Measurements from ENCODE around the gene ZSCAN2. TPM values are rescaled to one million over a fixed set of nuclear protein-coding genes. Genes with fewer than 3 reads are reported as not detected.

The ZSCAN2 gene
- total RNA-seq, 5 donors from 2014 or later (not counting 1 experiment from before 2014, with no cell fraction given), result 7.6 to 15.5 (median 12.5) TPM

- Mint-ChIP-seq H3K4me3 (no peak overlapping the region), H3K9me3 (peaks cover 10 to 12% (median 10%) of the 10 kb centered on the region in 3 donors), H3K36me3 (peaks cover 42% of the 10 kb centered on the region), H3K27ac (peak overlapping the region in 1 of 2 donors; percentile 9), H3K27me3 (no peaks in the 10 kb centered on the region), H3K4me1 (peaks cover 0 to 2% (median 0%) of the 10 kb centered on the region in 3 donors)
- 100% methylated on average over 1 of the region's 2 CpGs for WGBS (ENCODE audit: insufficient coverage)
- peaks cover 0 to under 1% of the 10 kb centered on the region in 2 experiments for H3K4me1 ChIP-seq (ENCODE audit: control insufficient read depth in 1 of 2, extremely low read depth in 1 of 2, insufficient read depth in 2 of 2, low read length in 2 of 2)
- CTCF ChIA-PET, result interaction anchor here in 1 of 2 donors (0.5 kb wide), 1 partner anchor 879 kb away, joined by 3 read pairs; no protein-coding TSS in a partner anchor
- ATAC-seq (replicated peaks in 1 of 4) (no peak), DNase-seq (no peak)
- no peak overlapping the region for H3K27ac ChIP-seq (ENCODE audit: low read length)
- no peak overlapping the region for H3K4me3 ChIP-seq (ENCODE audit: control insufficient read depth in 1 of 2, extremely low read depth in 1 of 2, low read length in 1 of 2)
- POLR2A ChIA-PET, result interaction anchor here (0.6 to 0.7 kb wide), 3 partner anchors 17 to 671 kb away, joined by 3 to 7 read pairs (median 3); no protein-coding TSS in a partner anchor
- H3K27me3 ChIP-seq (replicated peaks in 1 of 2; ENCODE audit: control insufficient read depth in 2 of 2, extremely low read depth in 1 of 2, insufficient read depth in 2 of 2, low read length in 1 of 2), result no peaks in the 10 kb centered on the region
- H3K9me3 ChIP-seq, result peaks cover 7% of the 10 kb centered on the region
- peaks cover 16 to 29% of the 10 kb centered on the region in 2 donors for H3K36me3 ChIP-seq (ENCODE audit: control insufficient read depth in 2 of 2, extremely low read depth in 1 of 2, insufficient read depth in 1 of 2, low read length in 1 of 2)
These were observed 24.3 kb downstream of the ZSCAN2 start for GRCh38 chr15:84625123-84625522.

- H3K4me3 ChIP-seq (ENCODE audit: control insufficient read depth in 1 of 2, extremely low read depth in 1 of 2, low read length in 1 of 2), result no peak overlapping the region
- peaks cover 10 to 29% of the 10 kb centered on the region in 2 experiments for H3K4me1 ChIP-seq (ENCODE audit: control insufficient read depth in 1 of 2, extremely low read depth in 1 of 2, insufficient read depth in 2 of 2, low read length in 2 of 2)
- ChIA-PET POLR2A (interaction anchor here (0.6 kb wide), 2 partner anchors 25 to 393 kb away, joined by 5 read pairs; partner anchors contain the start of gene WDR73 (in 1 of the 2)), CTCF (interaction anchor here (0.6 to 0.7 kb wide), 2 partner anchors 48 to 351 kb away, joined by 3 to 9 read pairs; no protein-coding TSS in a partner anchor)
- no peak overlapping the region for H3K27ac ChIP-seq (ENCODE audit: low read length)
- Mint-ChIP-seq H3K27ac (no peak overlapping the region), H3K9me3 (no peaks in the 10 kb centered on the region), H3K27me3 (no peaks in the 10 kb centered on the region), H3K36me3 (peaks cover 10% of the 10 kb centered on the region), H3K4me1 (peaks cover 18 to 26% (median 23%) of the 10 kb centered on the region in 3 donors), H3K4me3 (no peak overlapping the region)
- ATAC-seq (replicated peaks in 1 of 4) (no peak), DNase-seq (no peak)
- no peaks in the 10 kb centered on the region for H3K36me3 ChIP-seq (ENCODE audit: control insufficient read depth in 2 of 2, extremely low read depth in 1 of 2, insufficient read depth in 1 of 2, low read length in 1 of 2)
- WGBS (ENCODE audit: insufficient coverage), result no CpG with 5 or more reads among the region's 9 CpGs
- H3K9me3 ChIP-seq, result no peaks in the 10 kb centered on the region
- no peaks in the 10 kb centered on the region for H3K27me3 ChIP-seq (replicated peaks in 1 of 2; ENCODE audit: control insufficient read depth in 2 of 2, extremely low read depth in 1 of 2, insufficient read depth in 2 of 2, low read length in 1 of 2)
These were observed 28.2 kb downstream of the ZSCAN2 start for GRCh38 chr15:84629033-84629432.

GRCh38 chr15:84631706-84632272, 31.0 kb downstream of the ZSCAN2 start:
- Histone ChIP-seq H3K36me3 (ENCODE audit: control insufficient read depth in 2 of 2, extremely low read depth in 1 of 2, insufficient read depth in 1 of 2, low read length in 1 of 2) (peaks cover 0 to 2% of the 10 kb centered on the region in 2 donors), H3K4me1 (ENCODE audit: control insufficient read depth in 1 of 2, extremely low read depth in 1 of 2, insufficient read depth in 2 of 2, low read length in 2 of 2) (peaks cover 26 to 40% of the 10 kb centered on the region in 2 experiments), H3K9me3 (no peaks in the 10 kb centered on the region), H3K4me3 (ENCODE audit: control insufficient read depth in 1 of 2, extremely low read depth in 1 of 2, low read length in 1 of 2) (peak overlapping the region; percentile 76 to 88), H3K27ac (ENCODE audit: low read length) (peak overlapping the region; percentile 80), H3K27me3 (replicated peaks in 1 of 2; ENCODE audit: control insufficient read depth in 2 of 2, extremely low read depth in 1 of 2, insufficient read depth in 2 of 2, low read length in 1 of 2) (no peaks in the 10 kb centered on the region)
- H3K36me3 Mint-ChIP-seq, result peaks cover 5% of the 10 kb centered on the region
- WGBS (ENCODE audit: insufficient coverage), result 43% methylated on average over 6 of the region's 7 CpGs
- H3K27ac Mint-ChIP-seq, result peak overlapping the region; percentile 94 to 97
- DNase-seq (peak in 2 of 35 experiments; percentile 3 to 6), ATAC-seq (replicated peaks in 1 of 4) (no peak)
- H3K4me3 Mint-ChIP-seq, result peak overlapping the region; percentile 86 to 95 (median 95)
- ChIA-PET CTCF (interaction anchor here (0.7 to 1.8 kb wide), 5 partner anchors 22 to 44 kb away, joined by 3 to 8 read pairs (median 3); partner anchors contain the start of gene WDR73 (in 1 of the 2)), POLR2A (interaction anchor here in 1 of 2 donors (0.8 to 1.4 kb wide), 2 partner anchors 22 to 32 kb away, joined by 3 to 4 read pairs; partner anchors contain the start of gene WDR73)
- peaks cover 41 to 47% (median 44%) of the 10 kb centered on the region in 3 donors for H3K4me1 Mint-ChIP-seq
- no peaks in the 10 kb centered on the region for H3K9me3 Mint-ChIP-seq
- no peaks in the 10 kb centered on the region for H3K27me3 Mint-ChIP-seq

- Histone ChIP-seq H3K36me3 (ENCODE audit: control insufficient read depth in 2 of 2, extremely low read depth in 1 of 2, insufficient read depth in 1 of 2, low read length in 1 of 2) (peaks cover 0 to 14% of the 10 kb centered on the region in 2 donors), H3K27ac (ENCODE audit: low read length) (peak overlapping the region; percentile 80), H3K27me3 (replicated peaks in 1 of 2; ENCODE audit: control insufficient read depth in 2 of 2, extremely low read depth in 1 of 2, insufficient read depth in 2 of 2, low read length in 1 of 2) (no peaks in the 10 kb centered on the region), H3K9me3 (no peaks in the 10 kb centered on the region), H3K4me1 (ENCODE audit: control insufficient read depth in 1 of 2, extremely low read depth in 1 of 2, insufficient read depth in 2 of 2, low read length in 2 of 2) (peaks cover 26 to 40% of the 10 kb centered on the region in 2 experiments), H3K4me3 (ENCODE audit: control insufficient read depth in 1 of 2, extremely low read depth in 1 of 2, low read length in 1 of 2) (peak overlapping the region; percentile 58 to 76)
- peaks cover 48 to 52% (median 49%) of the 10 kb centered on the region in 3 donors for H3K4me1 Mint-ChIP-seq
- ChIA-PET CTCF (interaction anchor here in 1 of 2 donors (0.5 to 1.7 kb wide), 4 partner anchors 25 to 63 kb away, joined by 3 to 6 read pairs (median 4); partner anchors contain the start of gene NMB), POLR2A (interaction anchor here (0.6 to 1.1 kb wide), 3 partner anchors 8 to 676 kb away, joined by 3 to 5 read pairs (median 3); partner anchors contain the start of gene WDR73 (in 1 of the 2))
- H3K27ac Mint-ChIP-seq, result peak overlapping the region; percentile 97
- peak; percentile 57 to 67 (median 62) for ATAC-seq (replicated peaks in 1 of 4)
- WGBS (ENCODE audit: insufficient coverage), result under 1% methylated on average over 105 of the region's 105 CpGs
- DNase-seq, result peak; percentile 18 to 77 (median 52)
- peaks cover 10% of the 10 kb centered on the region for H3K36me3 Mint-ChIP-seq
- no peaks in the 10 kb centered on the region for H3K27me3 Mint-ChIP-seq
- H3K4me3 Mint-ChIP-seq, result peak overlapping the region; percentile 88 to 96 (median 95)
- H3K9me3 Mint-ChIP-seq, result no peaks in the 10 kb centered on the region
These were observed 32.8 kb downstream of the ZSCAN2 start for GRCh38 chr15:84633311-84634227.

- Histone ChIP-seq H3K9me3 (no peaks in the 10 kb centered on the region), H3K36me3 (ENCODE audit: control insufficient read depth in 2 of 2, extremely low read depth in 1 of 2, insufficient read depth in 1 of 2, low read length in 1 of 2) (peaks cover 1 to 20% of the 10 kb centered on the region in 2 donors), H3K27me3 (replicated peaks in 1 of 2; ENCODE audit: control insufficient read depth in 2 of 2, extremely low read depth in 1 of 2, insufficient read depth in 2 of 2, low read length in 1 of 2) (no peaks in the 10 kb centered on the region), H3K4me1 (ENCODE audit: control insufficient read depth in 1 of 2, extremely low read depth in 1 of 2, insufficient read depth in 2 of 2, low read length in 2 of 2) (peaks cover 26 to 40% of the 10 kb centered on the region in 2 experiments), H3K4me3 (ENCODE audit: control insufficient read depth in 1 of 2, extremely low read depth in 1 of 2, low read length in 1 of 2) (peak overlapping the region; percentile 58 to 76), H3K27ac (ENCODE audit: low read length) (peak overlapping the region; percentile 11)
- ChIA-PET CTCF (interaction anchor here (0.5 to 2.1 kb wide), 6 partner anchors 19 to 64 kb away, joined by 3 to 6 read pairs (median 4); partner anchors contain the start of genes NMB (in 1 of the 2) and WDR73 (in 1 of the 2)), POLR2A (interaction anchor here in 1 of 2 donors (1.1 kb wide), 1 partner anchor 20 kb away, joined by 5 read pairs; the partner anchor contains the start of gene WDR73)
- no peaks in the 10 kb centered on the region for H3K27me3 Mint-ChIP-seq
- peak overlapping the region; percentile 82 to 85 for H3K27ac Mint-ChIP-seq
- H3K9me3 Mint-ChIP-seq, result no peaks in the 10 kb centered on the region
- WGBS (ENCODE audit: insufficient coverage), result 12% methylated on average over 15 of the region's 23 CpGs
- DNase-seq (peak in 1 of 35 experiments; percentile 19), ATAC-seq (replicated peaks in 1 of 4) (no peak)
- peak overlapping the region; percentile 86 to 95 (median 86) for H3K4me3 Mint-ChIP-seq
- peaks cover 48 to 52% (median 49%) of the 10 kb centered on the region in 3 donors for H3K4me1 Mint-ChIP-seq
- peaks cover 14% of the 10 kb centered on the region for H3K36me3 Mint-ChIP-seq
These were observed 33.5 kb downstream of the ZSCAN2 start for GRCh38 chr15:84634228-84634837.

All from T-cell (primary cell).